GM13977 (cell line): ENCODE results near the gene SLC13A4.

Experiments
- DNase-seq: peaks from one replicate; pipeline ENCODE4 v3.0.0; 2012; ENCODE audit warnings: low spot score
- in situ Hi-C: fragments of 300-500 bp; cut with MboI; formaldehyde crosslinking; loops from one replicate; pipeline ENCODE4 v1.12.0; 2022; ENCODE audit warnings: low sequenced_read_pairs, low pct_unique_long_range_greater_than_20kb, mixed read lengths, inconsistent platforms; ENCODE audit not compliant: unreplicated experiment
- TF ChIP-seq, protein P1 (sequence below): IDR thresholded peaks from 2 replicates; pipeline ENCODE4 v1.5.1; 2012; ENCODE audit warnings: mild to moderate bottlenecking, control low read depth; ENCODE audit not compliant: insufficient read depth; ENCODE audit errors: extremely low read depth, missing control alignments

Gene SLC13A4

DNA sequence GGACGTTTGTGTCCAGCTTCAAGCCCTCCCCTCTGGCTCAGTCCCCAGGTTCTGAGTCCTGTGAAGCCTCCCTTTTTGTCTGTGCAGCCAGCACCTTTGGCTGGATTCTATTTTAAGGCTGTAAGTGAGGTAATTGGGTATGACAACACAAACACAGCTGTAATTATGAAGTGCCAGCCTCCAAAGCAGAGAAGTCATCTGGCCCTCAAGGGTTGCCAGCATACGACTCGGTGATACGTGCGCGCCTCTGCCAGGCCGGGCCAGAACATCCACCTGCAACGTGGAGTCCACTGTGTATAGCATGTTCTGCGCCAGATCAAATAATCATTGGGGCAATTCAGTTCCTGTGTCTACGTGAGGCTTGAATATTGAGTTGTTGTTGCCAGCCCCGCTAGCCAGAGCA, 27.4 kb upstream of the SLC13A4 start:
- TF ChIP-seq, protein P1, sequence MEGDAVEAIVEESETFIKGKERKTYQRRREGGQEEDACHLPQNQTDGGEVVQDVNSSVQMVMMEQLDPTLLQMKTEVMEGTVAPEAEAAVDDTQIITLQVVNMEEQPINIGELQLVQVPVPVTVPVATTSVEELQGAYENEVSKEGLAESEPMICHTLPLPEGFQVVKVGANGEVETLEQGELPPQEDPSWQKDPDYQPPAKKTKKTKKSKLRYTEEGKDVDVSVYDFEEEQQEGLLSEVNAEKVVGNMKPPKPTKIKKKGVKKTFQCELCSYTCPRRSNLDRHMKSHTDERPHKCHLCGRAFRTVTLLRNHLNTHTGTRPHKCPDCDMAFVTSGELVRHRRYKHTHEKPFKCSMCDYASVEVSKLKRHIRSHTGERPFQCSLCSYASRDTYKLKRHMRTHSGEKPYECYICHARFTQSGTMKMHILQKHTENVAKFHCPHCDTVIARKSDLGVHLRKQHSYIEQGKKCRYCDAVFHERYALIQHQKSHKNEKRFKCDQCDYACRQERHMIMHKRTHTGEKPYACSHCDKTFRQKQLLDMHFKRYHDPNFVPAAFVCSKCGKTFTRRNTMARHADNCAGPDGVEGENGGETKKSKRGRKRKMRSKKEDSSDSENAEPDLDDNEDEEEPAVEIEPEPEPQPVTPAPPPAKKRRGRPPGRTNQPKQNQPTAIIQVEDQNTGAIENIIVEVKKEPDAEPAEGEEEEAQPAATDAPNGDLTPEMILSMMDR: no peak
- DNase-seq: no peak
- in situ Hi-C loops: no loop called here

DNA sequence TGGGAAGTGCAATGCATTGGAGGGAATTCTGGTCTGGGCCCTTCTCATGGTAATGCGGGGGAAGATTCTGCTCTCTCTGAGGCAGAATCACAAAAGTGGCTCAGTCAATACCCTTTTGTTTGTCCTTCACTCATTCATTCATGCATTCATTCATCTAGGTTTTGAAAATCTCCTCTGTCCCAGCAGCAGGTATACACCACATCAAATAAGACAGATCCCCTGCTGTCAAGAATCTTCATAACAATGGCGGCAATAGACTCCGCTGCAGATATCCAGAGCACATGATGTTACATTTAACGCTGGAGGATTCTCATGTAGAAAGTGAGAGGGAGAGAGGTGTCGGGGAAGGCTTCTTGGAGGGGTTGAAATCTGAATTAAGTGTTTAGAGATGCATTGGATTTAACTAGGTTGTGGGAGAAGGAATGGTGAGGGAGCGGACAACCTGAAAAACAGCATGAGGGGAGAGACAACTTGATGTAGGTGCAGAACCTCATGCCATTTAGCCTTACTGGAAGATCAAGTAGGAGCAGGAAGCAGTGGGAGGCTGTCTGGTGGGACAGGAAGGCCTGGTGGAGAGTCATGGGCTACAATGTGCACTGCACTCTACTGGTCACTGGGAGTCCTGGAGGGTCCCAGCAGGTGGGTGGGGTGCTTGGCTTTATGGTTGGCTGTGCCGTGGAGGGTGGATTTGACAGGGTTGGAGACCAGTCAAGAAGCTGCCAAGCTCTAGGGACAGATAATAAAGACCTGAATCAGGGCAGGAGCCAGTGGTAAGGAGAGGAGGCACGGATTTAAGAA, 25.8 kb upstream of the SLC13A4 start:
- TF ChIP-seq, protein P1: no peak
- DNase-seq: no peak
- in situ Hi-C loops: no loop called here

DNA sequence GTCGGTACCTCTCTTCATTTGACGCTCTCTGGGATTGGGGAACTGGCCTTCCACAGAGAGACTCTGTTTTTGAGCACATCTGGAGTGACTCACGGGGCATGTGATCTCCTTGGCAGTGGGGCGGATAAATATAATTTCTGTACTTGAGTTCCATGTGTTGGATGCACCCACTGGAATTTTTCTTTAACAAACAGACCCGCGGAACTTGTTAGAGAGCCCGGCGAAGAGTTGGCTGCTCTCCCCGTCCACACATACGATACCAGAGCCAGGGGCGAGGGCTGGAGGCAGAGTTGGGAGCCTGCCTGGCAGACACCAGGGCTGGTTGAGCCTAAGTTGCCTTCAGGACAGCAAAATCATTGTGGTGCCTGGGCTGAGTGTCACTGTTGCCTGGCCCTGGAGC, 20.8 kb upstream of the SLC13A4 start, which contains the start of gene FAM180A:
TSS of gene FAM180A (minus strand) at position 44 of the 400 bp plus-strand sequence. CDS start 233 bp downstream, outside the sequence.
- TF ChIP-seq, protein P1: no peak
- in situ Hi-C loops: no loop called here
- DNase-seq: no peak

DNA sequence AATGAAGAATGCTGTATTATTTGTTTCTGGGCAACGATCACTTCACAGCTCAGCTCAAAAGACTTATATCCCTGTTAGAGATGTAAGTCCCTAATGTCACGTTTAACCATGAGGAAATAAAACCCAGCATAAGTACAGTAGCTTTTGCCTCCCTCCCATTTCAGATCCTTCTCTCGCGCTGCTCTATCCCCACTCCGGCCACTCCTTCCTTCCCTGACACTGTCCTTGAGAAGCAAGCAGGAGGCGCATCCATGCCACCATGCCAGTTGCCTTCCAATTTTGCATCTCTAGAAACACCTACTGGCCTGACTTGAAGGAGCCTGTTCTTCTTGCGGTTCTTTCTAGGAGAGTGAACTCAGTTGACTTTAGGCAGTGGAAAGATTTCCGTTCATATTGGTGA, 19.4 kb upstream of the SLC13A4 start:
- in situ Hi-C loops: no loop called here
- TF ChIP-seq, protein P1: no peak
- no peak for DNase-seq

DNA sequence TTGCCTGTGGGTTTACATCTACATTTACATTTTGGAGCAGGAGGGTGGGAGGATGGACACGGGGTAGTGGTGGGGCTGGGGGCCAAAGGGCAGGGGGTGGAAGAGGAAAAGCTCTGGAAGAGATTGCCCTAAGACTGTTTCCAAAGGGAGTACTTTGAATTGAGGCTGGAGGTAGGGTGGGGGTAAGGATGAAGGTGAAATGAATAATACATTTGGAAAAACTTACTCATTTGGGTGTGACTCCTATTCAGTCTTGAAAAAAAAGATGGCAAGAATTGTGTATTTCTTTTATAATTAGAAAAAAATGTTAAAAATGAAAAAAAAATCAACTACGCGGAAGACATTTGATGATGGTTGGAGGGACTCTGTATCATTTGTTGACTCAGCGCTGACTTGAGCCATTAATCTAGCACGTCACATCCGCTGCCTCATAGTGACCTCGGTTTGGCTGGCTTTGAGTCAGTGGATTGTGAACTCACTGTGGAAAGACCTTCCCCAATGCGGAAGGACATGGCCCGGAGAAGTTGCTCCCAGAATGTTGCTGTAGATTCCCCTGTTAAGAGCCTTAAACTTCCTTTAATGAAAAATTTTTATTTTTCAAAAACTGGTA, 17.8 kb upstream of the SLC13A4 start:
- in situ Hi-C loops: no loop called here
- no peak for DNase-seq
- TF ChIP-seq, protein P1: no peak

DNA sequence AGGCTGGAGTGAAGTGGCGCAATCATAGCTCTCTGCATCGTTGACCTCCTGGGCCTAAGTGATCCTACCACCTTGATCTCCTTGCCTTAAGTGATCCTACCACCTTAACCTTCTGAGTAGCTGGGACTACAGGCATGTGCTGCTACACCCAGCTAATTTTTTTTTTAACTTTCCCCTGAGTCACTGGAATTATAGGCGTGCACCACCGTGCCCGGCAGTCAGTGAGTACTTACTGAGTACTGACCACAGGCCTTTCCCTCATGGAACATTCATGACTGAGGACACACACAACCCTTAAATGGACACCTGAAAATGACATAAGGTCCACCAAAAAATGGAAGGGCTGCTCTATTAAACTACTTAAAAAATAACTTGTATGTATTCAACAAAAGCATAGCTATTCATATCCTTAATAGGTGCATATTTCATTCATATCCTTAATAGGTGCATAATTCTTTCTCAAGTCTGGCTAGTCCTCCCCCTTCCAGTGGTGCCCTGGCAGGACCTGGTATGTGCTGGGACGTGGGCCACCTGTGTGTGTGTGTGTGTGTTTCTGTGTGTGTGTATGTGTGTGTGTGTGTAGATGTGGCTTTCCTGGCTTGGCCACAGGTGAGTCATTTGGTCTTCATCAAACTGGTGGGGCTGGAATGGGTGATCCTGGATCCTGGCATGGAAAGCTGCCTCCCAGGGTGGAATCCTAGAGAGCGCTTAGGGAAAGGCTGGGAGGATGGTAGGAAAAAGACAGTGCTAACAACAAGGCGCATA, 17.1 kb upstream of the SLC13A4 start:
- no peak for DNase-seq
- in situ Hi-C loops: no loop called here
- TF ChIP-seq, protein P1: no peak
